PC-3 (cell line): ENCODE results near the gene PVRIG.
"Not testable (repeated sequence)": the region's sequence is repeated elsewhere in the genome, so short reads cannot be mapped to it uniquely, and the experiment has no call there.

Experiments
- EZH2phosphoT487 ChIP-seq: fragments of 300-600 bp; sonication (generic); IDR thresholded peaks from 2 replicates; pipeline ENCODE4 v1.6.1; 2018; ENCODE audit warnings: mild to moderate bottlenecking, antibody characterized with exemption, low read length, borderline replicate concordance
- TF ChIP-seq, protein P1 (sequence below): fragments of 300-600 bp; sonication (generic); conservative IDR thresholded peaks from 2 replicates; pipeline ENCODE4 v1.5.1; 2017; ENCODE audit warnings: antibody characterized with exemption, low read depth, mild to moderate bottlenecking, low read length

DNA sequence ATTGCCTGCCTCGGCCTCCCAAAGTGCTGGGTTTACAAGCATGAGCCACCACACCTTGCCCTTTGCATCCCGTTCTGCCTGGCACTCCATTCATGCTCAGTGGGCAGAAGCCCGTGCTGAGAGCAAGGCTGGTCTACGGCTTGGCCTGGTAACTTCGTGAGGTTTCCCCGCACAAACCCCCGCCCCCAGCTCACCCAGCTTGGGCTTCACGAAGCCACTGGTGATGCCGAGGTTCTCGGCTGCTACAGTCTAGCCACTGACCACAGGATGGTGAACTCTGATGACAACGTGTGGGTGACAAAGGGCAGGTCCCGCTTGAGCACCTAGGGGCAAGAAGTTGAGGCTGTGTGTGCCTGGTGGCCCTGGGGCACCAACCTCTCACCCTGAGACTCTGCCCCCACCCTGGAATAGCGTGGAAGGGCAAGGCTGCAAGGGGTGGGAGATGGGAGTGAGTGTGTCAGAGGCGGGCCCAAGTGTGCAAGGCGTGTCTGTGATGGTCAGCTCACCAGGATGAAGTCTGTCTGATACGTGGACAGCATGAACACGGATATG, 3.7 kb downstream of the PVRIG start:
- TF ChIP-seq, protein P1, sequence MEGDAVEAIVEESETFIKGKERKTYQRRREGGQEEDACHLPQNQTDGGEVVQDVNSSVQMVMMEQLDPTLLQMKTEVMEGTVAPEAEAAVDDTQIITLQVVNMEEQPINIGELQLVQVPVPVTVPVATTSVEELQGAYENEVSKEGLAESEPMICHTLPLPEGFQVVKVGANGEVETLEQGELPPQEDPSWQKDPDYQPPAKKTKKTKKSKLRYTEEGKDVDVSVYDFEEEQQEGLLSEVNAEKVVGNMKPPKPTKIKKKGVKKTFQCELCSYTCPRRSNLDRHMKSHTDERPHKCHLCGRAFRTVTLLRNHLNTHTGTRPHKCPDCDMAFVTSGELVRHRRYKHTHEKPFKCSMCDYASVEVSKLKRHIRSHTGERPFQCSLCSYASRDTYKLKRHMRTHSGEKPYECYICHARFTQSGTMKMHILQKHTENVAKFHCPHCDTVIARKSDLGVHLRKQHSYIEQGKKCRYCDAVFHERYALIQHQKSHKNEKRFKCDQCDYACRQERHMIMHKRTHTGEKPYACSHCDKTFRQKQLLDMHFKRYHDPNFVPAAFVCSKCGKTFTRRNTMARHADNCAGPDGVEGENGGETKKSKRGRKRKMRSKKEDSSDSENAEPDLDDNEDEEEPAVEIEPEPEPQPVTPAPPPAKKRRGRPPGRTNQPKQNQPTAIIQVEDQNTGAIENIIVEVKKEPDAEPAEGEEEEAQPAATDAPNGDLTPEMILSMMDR = not testable (repeated sequence)
- TF ChIP-seq EZH2phosphoT487 = not testable (repeated sequence)
